Activated T-cell treated with anti-CD3 and anti-CD28 coated beads, Interleukin-2, amount 50 U/mL, for 1 hour (primary cell): ENCODE results near the gene DNASE1.

Source experiments
- DNase-seq: peaks from one replicate; pipeline ENCODE4 v3.0.0-alpha.2; 2020

DNASE1 gene

DNA sequence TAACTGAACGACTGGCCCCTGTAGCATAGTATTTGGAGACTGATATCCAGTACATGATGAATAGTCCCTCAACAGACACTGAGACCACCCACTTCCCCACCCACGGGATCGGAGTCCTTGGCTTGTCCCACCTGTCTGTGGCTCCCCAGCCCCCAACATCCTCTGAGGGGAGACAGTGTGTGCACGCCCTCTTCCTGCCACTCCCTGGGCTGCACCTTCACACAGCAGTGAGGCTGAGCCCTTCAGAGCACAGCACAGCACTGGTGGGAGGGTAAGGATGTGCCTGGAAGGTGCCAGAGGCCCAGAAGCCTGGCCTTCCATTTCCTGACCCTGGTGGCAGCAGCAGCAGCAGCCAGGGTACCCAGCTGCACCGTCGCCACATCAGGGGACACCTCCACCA lies 11.0 kb downstream of the DNASE1 start:
- peak; percentile 35 for DNase-seq

DNA sequence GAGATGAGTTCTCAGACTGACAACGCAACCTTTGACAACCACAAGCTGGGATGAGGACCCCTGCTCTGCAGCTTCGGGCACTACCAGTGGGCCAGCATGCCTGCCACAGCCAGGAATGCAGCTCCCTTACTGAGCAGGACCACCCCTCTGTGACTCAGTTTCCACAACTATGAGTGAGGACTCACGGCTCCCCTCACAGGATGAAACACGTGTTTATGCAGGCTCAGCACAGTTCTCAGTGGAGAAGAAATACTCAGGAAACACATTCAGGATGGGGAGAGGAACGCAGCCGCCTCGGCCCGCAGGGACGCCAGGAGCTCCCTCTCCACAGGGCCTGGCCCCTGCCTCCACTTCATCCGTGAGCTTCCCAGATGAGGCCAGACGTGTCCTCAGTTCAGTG lies 14.1 kb downstream of the DNASE1 start:
- DNase-seq, result no peak

DNA sequence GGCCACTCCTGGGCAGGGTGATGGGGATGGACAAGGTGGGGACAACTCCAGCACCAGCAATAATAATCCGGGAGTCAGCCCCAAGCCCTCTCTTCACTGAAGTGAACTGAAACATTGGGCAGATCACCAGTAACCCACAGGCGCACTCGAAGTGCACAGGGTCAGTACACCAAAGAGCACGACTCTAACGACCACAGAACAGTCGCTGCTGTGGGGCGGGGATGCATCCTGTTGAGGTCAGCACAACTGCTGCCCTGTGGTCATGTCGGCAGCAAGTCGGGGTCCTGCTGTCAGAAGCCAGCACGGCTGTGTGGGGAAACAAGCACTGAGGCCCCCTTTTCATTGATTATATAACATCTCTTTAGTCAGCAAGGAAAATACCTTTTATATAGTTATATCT lies 14.6 kb downstream of the DNASE1 start:
- DNase-seq, result no peak

DNA sequence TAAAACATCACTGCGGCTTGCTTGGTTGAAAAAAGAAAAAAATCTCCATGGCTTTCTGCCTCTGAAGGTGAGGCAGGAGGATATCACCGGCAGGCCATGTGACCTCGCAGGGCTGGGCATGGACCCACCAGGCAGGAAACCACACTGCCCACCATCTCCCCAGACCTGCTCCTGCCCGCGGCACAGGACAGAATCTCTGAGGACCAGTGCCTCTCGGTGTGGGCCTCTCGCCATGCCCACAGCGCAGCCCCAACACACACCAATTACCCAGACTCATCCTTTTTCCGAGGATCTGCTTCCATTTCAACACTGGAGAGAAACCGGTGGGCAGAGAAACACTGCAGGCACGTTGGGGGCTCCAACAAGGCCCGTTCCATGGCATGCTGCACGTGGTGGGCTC lies 16.2 kb downstream of the DNASE1 start:
- DNase-seq, result no peak

DNA sequence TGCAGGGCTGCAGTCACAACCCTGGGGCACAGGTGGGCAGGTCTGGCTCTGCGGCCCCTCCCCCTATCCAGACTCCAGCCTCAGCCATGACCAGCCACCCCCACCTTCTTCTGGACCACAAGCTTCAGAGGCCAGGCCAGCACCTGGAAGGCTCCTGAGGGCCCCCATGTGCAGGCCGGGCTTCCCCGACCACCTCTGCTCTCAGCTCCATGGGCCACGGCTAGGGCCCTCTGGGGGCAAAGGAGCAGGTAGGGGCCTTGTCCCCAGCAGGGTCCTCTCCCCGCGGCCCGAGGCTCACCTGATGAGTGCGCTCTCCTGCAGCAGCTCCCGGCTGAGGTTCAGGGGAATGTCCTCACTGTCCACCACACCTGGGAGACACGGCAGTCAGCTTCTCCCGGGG lies 16.9 kb downstream of the DNASE1 start:
- DNase-seq, result no peak

DNA sequence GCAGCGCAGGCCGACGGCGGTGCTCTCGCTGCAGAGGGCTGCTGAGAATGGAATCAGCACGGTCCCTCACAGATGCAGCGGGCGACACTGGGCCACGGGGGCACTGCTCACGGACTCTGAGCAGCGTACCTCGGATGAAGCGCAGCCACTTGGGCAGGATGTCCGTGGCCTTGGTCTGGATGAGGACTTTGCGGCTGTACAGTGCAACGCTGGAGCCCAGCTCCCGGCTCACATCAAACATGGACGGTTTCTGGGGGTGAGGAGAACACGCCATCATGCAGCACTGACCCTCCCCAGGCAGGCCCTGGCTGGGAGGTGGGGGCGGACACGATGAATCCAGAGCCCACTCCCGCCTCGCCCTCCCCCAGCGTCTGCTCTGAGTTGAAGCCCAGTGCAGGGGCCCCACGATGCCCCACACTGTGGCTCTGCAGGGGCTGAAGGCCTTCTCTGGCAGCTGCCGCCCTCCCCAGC lies 18.1 kb downstream of the DNASE1 start:
- no peak for DNase-seq

DNA sequence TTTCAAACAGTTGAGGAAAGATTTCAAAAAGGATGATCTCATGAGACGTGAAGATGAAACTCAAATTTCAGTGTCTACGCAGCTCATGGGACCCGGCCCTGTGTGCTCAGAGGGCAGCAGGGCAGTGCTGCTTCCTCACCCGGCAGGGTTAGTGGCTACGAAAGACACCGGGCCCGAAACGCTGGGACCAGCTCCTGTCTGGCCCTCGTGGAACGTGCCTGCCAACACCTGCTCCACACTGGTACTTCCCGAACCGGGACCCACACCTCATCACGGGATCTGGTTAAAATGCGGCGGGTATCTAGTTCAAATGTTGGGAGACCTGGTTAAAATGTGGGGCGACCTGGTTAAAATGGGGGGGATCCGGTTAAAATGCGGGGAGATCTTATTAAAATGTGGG lies 18.7 kb downstream of the DNASE1 start:
- no peak for DNase-seq

DNA sequence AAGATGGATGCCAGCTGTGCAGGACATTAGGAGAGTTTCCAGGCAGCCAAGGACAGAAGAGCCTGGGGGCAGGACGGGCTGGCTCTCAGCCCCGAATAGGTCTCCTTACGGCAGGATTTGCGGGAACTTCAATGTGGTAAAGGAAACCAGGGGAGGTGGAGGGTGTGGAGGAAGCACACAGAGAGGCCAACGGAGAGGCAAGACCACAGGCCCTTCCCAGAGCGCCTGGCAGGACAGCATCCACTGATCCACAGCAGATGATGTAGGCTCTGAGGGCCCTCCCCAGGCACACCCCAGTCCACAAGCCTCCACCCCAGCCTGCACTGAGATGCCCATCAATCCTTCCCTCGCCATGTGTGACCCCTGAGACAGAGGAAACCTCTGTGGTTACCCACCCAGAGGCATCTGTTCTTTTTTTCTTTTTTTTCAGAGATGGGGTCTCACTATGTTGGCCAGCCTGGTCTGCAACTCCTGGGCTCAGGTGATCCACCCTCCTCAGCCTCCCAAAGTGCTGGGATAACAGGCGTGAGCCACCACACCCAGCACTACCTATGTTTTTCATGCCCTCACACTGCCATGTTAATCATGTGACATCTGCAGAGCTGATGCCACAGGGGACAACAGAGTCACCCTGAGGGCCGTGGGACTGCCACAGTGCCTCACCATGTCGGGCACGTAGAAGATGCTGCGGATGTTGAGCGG lies 19.3 kb downstream of the DNASE1 start:
- no peak for DNase-seq

DNA sequence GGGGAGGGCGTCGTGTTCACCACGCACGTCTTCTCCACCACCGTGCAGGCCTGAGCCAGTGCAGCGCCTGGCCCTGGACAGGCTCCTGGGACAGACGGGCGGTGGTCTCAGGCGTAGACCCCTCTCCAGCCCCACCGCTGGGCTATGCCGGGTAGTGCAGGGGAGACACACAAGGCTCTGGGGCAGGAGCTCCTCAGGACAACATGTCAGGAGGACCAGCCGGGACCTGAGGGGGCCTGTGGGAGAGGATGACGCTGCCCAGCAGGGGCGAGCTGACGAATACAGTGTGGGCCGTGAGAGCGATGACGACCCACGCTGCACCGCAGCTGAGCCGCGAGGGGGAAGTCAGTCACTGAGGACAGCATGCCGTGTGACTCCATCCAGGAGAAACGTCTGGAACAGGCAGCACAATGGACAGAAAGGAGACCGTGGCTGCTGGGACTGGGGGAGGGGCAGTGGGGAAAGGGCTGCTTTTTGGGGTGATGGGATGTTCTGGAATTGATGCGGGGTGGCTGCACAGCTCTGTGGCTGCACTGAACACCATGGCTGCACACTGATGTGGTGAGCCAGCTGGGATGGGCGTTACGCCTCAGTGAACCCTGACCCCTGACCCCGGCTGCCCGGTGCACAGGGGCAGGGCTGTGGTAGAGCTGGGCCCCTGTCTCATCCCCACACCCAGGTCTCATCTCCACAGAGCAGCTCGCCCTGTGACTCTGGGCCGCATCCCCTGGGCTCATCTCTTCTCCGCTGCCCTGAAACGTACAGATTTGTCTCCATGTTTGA lies 20.2 kb downstream of the DNASE1 start:
- no peak for DNase-seq

DNA sequence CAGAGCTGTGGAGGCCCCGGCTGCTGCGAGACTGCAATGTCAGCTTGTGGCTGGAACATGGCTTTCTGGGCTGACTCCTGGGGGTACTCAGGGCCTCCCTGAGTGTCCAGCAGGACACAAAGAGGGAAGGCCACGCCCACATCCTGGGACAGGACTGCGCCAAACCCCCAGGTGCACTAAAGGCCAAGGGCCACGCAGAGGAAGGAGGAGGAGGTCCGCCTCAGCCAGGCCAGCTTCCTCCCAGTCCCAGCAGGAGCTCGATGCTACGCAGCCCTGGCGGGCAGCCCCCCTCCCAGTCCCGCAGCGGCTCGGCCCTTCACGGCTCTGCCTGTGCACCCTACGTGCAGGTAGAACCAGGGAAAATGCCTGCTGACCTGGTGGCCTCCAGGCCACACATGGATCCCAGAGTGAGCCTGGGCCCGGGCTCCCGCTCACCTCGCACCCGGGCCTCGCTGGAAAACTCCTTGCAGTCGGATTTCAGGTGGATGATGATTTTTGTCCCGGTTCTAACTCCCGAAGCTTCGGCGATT lies 21.2 kb downstream of the DNASE1 start:
- DNase-seq, result no peak

DNA sequence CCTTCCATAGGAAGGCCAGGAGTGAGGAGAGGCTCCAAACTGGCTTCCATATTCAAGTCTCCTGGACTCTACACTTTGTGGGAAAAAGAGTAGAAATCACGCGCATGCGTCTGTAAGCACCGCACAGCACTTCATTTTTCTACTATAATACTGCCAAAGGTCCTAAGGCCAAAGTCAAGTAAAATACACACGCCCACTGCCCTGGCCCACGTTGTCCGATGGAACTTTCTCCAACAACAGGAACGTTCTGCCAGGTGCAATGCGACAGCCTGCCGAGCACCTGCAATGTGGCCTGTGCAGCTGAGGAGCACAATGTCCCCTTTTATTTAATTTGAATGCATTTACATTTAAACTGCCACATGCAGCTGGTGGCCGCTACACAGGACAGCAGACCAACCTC lies 23.5 kb downstream of the DNASE1 start:
- no peak for DNase-seq

DNA sequence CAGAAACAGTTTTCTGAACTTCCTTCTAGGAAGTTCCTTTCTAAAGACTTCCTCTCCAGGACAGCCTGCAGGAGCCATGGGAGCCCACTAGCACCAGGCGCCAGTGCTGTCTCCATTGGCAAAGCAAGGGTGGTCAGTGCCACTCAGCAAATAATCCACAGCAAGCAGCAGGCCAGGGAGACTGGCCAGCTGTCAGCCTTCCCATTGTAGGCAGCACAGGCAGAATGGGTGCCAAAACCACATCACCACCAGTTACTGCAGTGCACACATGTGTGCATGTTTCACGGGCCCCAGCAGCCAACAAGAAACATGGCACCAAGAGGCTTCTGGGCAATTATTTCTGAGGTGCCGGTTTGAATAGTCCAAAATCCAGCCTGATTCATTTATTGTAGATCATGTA lies 26.7 kb downstream of the DNASE1 start:
- no peak for DNase-seq

DNA sequence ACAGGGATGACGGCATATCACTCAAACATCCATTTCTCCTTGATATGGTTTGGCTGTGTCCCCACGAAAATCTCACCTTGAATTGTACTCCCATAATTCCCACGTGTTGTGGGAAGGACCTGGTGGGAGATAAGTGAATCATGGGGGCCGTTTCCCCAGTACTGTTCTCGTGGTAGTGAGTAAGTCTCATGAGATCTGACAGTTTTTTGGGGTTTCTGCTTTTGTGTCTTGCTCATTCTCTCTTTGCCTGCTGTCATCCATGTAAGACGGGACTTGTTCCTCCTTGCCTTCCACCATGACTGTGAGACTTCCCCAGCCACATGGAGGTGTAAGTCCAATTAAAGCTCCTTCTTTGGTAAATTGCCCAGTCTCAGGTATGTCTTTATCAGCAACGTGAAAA lies 32.5 kb downstream of the DNASE1 start:
- DNase-seq, result no peak

DNA sequence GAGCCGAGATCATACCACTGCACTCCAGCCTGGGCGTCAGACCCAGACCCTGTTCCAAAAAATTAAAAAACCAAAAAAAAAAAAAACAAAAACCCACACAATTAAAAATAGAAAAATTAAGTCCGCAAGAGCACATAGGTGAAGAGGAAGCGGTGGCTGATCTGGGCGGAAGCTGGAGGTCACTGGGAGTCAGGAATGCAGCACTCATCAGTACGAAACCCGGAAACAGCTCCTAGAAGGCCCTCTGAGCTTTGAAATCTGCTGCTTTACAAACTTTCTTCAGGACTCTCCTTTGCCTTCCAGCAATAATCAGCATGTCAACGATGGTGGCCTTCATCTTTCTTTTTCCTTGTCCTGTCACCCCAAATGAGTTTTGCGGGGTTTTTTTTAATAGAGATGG lies 33.3 kb downstream of the DNASE1 start:
- DNase-seq, result no peak

DNA sequence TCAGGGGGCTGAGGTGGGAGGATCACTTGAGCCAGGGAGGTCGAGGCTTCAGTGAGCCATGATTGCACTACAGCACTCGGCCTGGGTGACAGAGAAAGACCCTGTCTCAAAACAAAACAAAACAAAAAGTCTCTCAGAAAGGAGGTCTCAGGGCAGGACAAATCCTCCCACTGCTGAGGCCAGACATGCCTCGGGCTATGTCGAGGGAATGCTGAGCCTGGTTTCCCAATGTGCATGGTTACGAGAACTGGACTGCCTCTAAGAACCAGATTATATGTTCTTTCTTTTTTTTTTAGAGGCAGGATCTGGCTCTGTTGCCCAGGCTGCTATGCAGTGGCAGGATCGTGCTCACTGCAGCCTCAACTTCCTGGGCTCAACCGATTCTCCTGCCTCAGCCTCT lies 35.2 kb downstream of the DNASE1 start:
- no peak for DNase-seq

DNA sequence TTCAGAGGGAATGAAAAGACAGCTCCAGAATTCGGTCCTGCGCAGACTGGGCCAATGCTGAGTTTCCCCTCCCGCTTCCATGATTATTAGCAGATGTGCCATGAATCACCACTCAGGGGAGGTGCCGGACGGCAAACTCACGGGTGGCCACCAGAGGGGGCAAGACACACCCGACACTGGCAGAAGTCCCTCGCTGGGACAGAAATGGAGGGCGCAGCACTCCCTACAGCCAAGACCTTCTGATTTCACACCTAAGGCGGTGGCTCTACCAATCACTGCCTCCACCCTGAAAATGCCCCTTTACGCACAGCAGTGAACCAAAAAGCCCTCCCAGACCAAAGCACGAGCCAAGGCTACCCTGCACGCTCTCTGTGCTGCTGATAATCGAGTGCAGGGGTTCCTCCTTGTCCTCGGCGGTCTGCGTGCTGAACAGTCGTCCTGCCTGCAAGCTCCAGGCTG lies 36.0 kb downstream of the DNASE1 start:
- DNase-seq, result peak; percentile 88

DNA sequence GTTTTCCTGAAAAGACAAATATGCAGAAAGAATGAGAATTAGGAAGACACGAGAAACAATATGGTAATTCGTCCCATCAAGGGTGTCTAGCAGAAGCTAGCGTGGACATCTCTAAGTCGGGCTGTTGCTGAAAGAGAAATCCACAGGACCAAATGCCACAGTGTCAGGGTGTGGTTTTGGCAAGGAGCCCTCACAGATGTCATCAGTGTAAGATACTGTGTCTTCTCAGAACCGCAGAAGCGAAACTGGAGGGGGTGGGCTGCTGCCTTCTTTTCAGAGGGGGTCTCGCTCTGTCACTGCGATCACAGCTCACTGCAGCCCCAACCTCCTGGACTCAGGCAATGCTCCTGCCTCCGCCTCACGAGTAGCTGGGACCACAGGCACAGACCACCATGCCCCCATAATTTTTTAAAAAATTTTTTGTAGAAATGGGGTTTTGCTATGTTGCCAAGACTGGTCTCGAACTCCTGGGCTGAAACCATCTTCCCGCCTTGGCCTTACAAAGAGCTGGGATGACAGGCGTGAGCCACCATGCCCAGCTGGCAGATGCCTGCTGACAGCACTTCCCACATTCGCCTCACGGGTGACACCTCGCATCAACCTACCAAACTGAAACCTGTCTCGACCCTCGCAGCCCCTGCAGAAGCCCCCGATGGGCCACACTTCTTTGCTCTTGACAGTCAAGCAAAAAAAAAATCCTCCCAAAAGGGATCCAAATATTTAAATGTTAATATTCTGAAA lies 36.7 kb downstream of the DNASE1 start:
- no peak for DNase-seq

DNA sequence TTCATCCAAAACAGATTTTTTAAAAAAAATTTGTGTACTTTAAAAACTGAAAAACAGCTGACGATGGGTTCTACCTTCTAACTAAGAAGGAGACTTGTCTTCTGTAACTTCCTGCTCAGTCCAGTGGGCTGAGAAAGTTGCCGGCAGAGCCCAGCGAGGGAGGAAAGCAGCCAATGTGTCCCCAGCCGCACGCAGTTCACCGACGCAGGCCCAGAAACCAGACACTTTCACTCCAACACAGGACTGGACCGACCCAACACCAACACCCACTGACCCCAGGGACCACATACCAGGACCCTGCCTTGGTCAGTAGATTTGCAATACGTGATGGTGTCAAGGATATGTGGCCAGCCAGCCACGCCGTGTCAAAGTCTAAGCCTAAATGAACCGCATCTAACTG lies 37.3 kb downstream of the DNASE1 start:
- no peak for DNase-seq

DNA sequence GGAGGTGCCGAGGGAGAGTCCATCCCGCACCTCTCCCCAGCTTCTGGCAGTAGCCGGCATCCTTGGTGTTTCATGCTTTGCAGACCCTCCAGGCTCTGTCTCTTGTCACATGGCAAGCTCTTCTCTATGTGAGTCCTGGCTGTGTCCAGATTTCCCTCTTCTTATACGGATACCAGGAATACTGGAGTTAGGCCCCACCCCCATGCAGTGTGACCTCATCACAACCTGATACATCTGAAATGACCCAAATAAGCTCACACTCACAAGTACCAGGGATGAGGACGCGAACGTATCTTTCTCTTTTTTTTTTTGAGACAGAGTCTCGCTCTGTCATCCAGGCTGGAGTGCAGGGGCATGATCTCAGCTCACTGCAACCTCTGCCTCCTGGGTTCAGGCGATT lies 39.6 kb downstream of the DNASE1 start:
- DNase-seq, result no peak

DNA sequence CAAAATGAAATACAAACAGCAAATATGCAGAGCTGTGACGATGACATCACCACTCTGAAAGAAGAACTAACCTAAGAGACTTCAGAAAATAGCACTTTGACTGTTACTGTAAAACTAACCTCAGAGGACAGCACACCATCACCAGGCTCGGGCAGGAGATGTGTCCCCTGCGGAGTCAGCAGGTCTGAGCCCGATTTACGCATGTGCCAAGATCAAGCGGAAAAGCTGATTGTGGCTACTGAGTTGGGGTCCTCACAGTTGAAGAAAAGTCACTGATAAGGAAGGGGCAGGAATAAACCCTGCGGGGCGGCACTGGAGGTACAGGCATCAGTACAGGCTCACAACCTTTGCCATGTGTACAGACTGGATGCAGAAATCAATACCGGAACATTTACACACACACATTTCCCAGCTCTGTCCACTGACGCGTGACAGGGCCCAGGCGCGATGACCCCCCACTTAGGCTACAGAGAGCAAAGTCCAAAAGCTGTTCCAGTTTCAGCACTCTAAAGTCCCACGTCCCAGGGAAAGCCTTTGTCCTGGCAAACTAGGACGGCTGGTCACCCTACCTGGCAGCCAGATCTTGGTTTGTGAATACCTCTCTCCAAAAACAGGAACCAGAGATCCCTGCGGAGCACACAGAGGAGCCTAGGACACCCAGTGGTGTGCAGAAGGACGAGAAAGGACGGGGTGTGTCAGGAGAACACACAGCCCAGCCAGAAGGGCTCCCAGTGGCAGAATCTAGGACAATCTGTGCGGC lies 41.3 kb downstream of the DNASE1 start:
- DNase-seq, result no peak

DNA sequence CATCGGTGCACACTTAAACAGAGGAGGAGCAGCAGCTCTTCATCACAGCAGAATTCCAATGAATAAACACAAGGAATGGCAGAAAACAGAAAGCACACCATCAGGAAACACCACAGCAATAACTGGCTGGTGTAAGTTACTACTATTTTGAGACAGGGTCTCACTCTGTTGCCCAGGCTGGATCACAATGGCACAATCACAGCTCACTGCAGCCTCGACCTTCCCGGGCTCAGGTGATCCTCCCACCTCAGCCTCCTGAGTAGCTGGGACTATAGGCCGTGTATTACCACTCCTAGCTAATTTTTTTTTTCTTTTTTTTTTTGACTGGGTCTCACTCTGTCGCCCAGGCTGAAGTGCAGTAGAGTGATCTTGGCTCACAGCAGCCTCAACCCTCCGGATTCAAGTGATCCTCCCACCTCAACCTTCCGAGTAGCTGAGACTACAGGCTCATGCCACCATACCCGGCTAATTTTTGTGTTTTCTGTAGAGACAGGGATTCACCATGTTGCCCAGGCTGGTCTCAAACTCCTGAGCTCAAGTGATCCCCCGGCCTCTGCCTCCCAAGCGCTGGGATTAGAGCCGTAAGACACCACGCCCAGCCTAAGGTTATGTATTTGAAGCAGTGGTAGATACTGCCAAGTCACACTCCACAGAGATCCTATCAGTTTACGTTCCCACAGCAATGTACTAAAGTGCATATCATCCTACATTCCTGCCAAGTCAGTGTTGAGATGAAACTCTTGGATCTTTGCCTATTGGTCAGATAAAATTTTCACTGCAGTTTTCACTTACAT lies 42.1 kb downstream of the DNASE1 start:
- DNase-seq, result no peak

DNA sequence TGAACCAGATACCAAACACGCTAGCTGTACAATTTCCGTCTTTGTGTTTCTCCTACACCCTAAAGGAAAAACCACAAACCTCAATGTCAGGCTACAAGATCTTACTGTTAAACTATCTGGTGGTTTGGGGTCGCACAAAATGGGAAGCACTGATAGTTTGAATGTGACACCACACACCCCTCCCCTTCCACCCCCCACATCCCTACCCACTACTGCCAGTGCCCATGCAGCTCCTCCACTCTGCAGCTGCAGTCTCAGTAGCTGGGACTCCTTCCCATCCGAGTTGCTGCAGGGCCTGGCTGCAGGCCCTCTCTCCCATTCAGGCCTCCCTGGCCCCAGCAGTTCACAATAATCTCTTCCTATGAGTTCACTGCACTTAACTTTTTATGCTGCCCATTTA lies 44.5 kb downstream of the DNASE1 start:
- DNase-seq, result no peak
